Endothelial cell (in vitro differentiated cells): ENCODE data around the gene AQR. TPM values are rescaled to one million over a fixed set of nuclear protein-coding genes. Genes with fewer than 3 reads are reported as not detected.

Experiments
- DNase-seq: peaks from one replicate; pipeline ENCODE4 v3.0.0; 2021; ENCODE audit warnings: low spot score
- H3K27ac Mint-ChIP-seq: one replicate; pipeline ENCODE4 v1.8.0; 2021; ENCODE audit warnings: mixed read lengths, inconsistent platforms; ENCODE audit not compliant: unreplicated experiment
- H3K27me3 Mint-ChIP-seq: one replicate; pipeline ENCODE4 v1.8.0; 2021; ENCODE audit warnings: mild to moderate bottlenecking, moderate library complexity, mixed read lengths, inconsistent platforms; ENCODE audit not compliant: unreplicated experiment
- H3K36me3 Mint-ChIP-seq: one replicate; pipeline ENCODE4 v1.8.0; 2021; ENCODE audit warnings: mild to moderate bottlenecking, low read depth, mixed read lengths, inconsistent platforms; ENCODE audit not compliant: unreplicated experiment
- H3K4me1 Mint-ChIP-seq: one replicate; pipeline ENCODE4 v1.8.0; 2021; ENCODE audit warnings: mild to moderate bottlenecking, mixed read lengths, inconsistent platforms; ENCODE audit not compliant: unreplicated experiment
- H3K4me3 Mint-ChIP-seq: one replicate; pipeline ENCODE4 v1.8.0; 2021; ENCODE audit warnings: mild to moderate bottlenecking, mixed read lengths, inconsistent platforms; ENCODE audit not compliant: unreplicated experiment
- H3K9me3 Mint-ChIP-seq: one replicate; pipeline ENCODE4 v1.8.0; 2021; ENCODE audit warnings: mixed read lengths, inconsistent platforms; ENCODE audit not compliant: unreplicated experiment
- CTCF ChIP-seq: fragments of 200-600 bp; sonication (generic); IDR thresholded peaks from one replicate; pipeline ENCODE4 v1.5.0; 2021; ENCODE audit warnings: antibody characterized with exemption; ENCODE audit not compliant: unreplicated experiment
- total RNA-seq: library from RNA; stranded (reverse); fragmentation: NEBNext Ultra II Directional; extraction: Animal tissue kit (Norgen Biotek cat#: 25700); gene quantifications from one replicate; pipeline ENCODE4 v1.2.1, GENCODE V29; 2021; ENCODE audit not compliant: unreplicated experiment

Gene AQR
- total RNA-seq, 1 donor from 2014 or later = 41.5 TPM

- no peak for DNase-seq
- H3K4me1 Mint-ChIP-seq = peaks cover 28% of the 10 kb centered on the region
- H3K4me3 Mint-ChIP-seq = no peak overlapping the region
- peaks cover 5% of the 10 kb centered on the region for H3K27me3 Mint-ChIP-seq
- no peaks in the 10 kb centered on the region for H3K9me3 Mint-ChIP-seq
- H3K27ac Mint-ChIP-seq = no peak overlapping the region
- TF ChIP-seq CTCF = no peak
- H3K36me3 Mint-ChIP-seq = no peaks in the 10 kb centered on the region
Measured at GRCh38 chr15:34993412-34993811, 23.9 kb upstream of the AQR start.

DNA sequence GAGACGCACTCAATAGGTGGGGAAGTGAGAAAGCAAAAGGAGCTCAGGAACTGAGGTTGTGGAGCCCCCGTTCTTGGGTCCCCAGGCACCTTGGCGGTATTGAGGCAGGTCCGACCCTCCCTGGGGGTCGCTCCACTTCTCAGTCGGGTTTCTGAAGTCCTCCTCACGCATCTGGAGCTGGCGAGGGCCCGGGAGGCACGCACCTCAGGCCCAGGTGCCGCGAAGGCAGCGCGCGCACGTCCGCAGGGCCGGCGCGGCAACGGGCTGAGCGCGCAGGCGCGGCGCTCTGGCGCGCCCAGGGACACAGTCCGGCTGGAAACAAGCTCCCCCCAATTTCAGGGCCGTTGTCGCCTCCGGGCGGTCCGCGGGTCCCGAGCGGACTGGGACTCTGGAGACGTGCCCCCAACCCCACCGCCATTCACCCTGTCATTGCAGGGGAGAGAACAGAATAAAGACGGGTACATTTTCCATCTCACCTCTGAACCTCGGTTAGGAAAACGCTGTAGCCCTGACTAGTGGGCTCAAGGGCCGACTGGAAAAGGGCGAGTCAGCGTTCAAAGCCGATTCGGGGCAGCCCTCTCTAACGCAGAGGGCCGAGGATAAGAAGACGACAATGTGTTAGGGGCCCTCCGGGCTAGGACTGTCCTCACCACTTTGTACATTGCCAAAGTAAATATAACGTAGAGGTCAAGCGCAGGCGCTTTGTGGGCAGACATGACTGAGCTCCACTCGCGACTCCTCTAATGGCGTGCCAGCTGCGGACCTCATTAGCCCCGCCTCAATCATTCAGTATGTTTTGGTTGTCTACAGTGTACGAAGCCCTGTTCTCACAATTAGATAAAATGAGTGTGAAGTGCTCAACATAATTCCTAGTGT lies 18.7 kb upstream of the AQR start, which contains the start of gene ZNF770:
Gene ZNF770 (minus strand): TSS at position 261 of the 876 bp plus-strand sequence. CDS start 4,853 bp downstream, outside the sequence.
- no peak for TF ChIP-seq CTCF
- H3K36me3 Mint-ChIP-seq = no peaks in the 10 kb centered on the region
- peaks cover 29% of the 10 kb centered on the region for H3K4me1 Mint-ChIP-seq
- no peaks in the 10 kb centered on the region for H3K9me3 Mint-ChIP-seq
- peak; percentile 83 for DNase-seq
- peak within 1 kb of the TSS; percentile 98 for H3K4me3 Mint-ChIP-seq
- peaks cover 5% of the 10 kb centered on the region for H3K27me3 Mint-ChIP-seq
- H3K27ac Mint-ChIP-seq = peak within 1 kb of the TSS; percentile 96

- no peak for TF ChIP-seq CTCF
- Mint-ChIP-seq H3K4me3 (peak overlapping the region; percentile 98), H3K36me3 (no peaks in the 10 kb centered on the region), H3K27ac (peak overlapping the region; percentile 84), H3K4me1 (peaks cover 29% of the 10 kb centered on the region), H3K9me3 (no peaks in the 10 kb centered on the region), H3K27me3 (peaks cover 5% of the 10 kb centered on the region)
- no peak for DNase-seq
Measured at GRCh38 chr15:34987609-34988026, 18.1 kb upstream of the AQR start.

DNA sequence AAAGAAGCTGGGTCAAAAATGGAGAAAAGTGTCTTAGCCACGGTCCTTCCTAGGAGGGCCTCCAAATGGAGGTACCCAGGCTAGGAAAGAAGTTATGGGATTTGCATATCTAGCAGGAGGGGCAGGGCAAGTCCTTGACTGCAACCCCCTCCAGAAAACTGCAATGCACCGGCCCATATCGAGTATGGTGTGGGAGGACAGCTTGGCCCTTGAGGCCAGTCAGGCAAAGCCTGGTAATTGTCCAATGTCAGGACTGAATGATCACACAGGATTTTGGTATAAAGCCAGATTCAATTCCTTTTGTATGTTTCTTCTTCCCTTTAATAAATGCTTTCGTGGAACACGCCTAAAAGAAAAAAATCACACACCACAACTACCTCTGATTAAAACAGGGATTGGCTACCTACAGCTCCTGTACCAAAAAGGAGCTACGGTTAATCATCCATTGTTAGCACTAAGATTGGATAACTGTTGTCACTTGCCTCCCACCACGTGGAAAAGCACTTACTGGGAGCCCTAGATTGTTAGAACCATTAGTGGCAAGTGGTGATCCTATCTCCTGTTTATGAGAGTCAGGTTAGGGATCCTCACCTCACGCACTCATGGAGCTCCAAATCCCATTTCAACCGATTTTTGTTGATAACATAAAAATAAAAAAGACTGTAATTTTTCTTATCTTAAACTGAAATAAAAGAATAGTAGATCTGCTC lies 17.4 kb upstream of the AQR start:
- H3K36me3 Mint-ChIP-seq = peaks cover 3% of the 10 kb centered on the region
- peak overlapping the region; percentile 98 for H3K4me3 Mint-ChIP-seq
- peak overlapping the region; percentile 84 for H3K27ac Mint-ChIP-seq
- no peaks in the 10 kb centered on the region for H3K9me3 Mint-ChIP-seq
- no peak for DNase-seq
- TF ChIP-seq CTCF = no peak
- peaks cover 3% of the 10 kb centered on the region for H3K27me3 Mint-ChIP-seq
- peaks cover 29% of the 10 kb centered on the region for H3K4me1 Mint-ChIP-seq
